HepG2 (cell line): ENCODE measurements around the gene SDK2. TPM values are rescaled to one million over a fixed set of nuclear protein-coding genes. Genes with fewer than 3 reads are reported as not detected.

ENCODE experiments used
- AHR ChIP-seq: IDR thresholded peaks from 2 replicates; pipeline ENCODE4 v1.6.1; 2018; ENCODE audit warnings: missing genetic modification reagents, missing compliant biosample characterization
- ARNT2 ChIP-seq: sonication (generic); formaldehyde crosslinking; IDR thresholded peaks from 2 replicates; pipeline ENCODE4 v1.8.0; 2022; ENCODE audit warnings: mild to moderate bottlenecking, low read depth, missing genetic modification reagents, moderate library complexity
- BORCS8-MEF2B ChIP-seq: sonication (generic); formaldehyde crosslinking; IDR thresholded peaks from 2 replicates; pipeline ENCODE4 v1.8.0; 2022; ENCODE audit warnings: mild to moderate bottlenecking, missing genetic modification reagents
- CHCHD3 ChIP-seq: sonication (generic); formaldehyde crosslinking; IDR thresholded peaks from 2 replicates; pipeline ENCODE4 v1.8.0; 2022; ENCODE audit warnings: mild to moderate bottlenecking, missing genetic modification reagents, moderate library complexity
- KLF16 ChIP-seq, 2 experiments: sonication (generic) in 1 of 2; formaldehyde crosslinking in 1 of 2; IDR thresholded peaks; 2 replicates each; pipeline versions ENCODE4 v1.6.1 to v1.8.0; 2016 to 2023; ENCODE audit warnings: missing genetic modification reagents in 2 of 2, missing compliant biosample characterization in 1 of 2
- MYC ChIP-seq: sonication (generic); formaldehyde crosslinking; IDR thresholded peaks from 2 replicates; pipeline ENCODE4 v1.9.0; 2021; ENCODE audit warnings: missing genetic modification reagents, borderline replicate concordance
- SMC3 ChIP-seq: IDR thresholded peaks from 2 replicates; pipeline ENCODE4 v1.6.1; 2011; ENCODE audit warnings: low read length, improper control_type of control experiment
- STAG1 ChIP-seq: sonication (generic); formaldehyde crosslinking; IDR thresholded peaks from 2 replicates; pipeline ENCODE4 v1.4.0; 2020; ENCODE audit warnings: missing genetic modification reagents
- ZNF333 ChIP-seq: sonication (generic); formaldehyde crosslinking; IDR thresholded peaks from 2 replicates; pipeline ENCODE4 v1.4.0; 2020; ENCODE audit warnings: mild to moderate bottlenecking, missing genetic modification reagents, borderline replicate concordance
- ZNF660 ChIP-seq: sonication (generic); formaldehyde crosslinking; IDR thresholded peaks from 2 replicates; pipeline ENCODE4 v1.5.1; 2020; ENCODE audit warnings: mild to moderate bottlenecking, low read depth, missing genetic modification reagents, borderline replicate concordance
- ZNF670 ChIP-seq: sonication (generic); formaldehyde crosslinking; IDR thresholded peaks from 2 replicates; pipeline ENCODE4 v1.8.0; 2022; ENCODE audit warnings: mild to moderate bottlenecking, missing genetic modification reagents, borderline replicate concordance
- ZNF777 ChIP-seq: sonication (generic); formaldehyde crosslinking; IDR thresholded peaks from 2 replicates; pipeline ENCODE4 v1.4.0; 2020; ENCODE audit warnings: missing genetic modification reagents
- polyA plus RNA-seq, 8 experiments: library from polyadenylated mRNA; depleted of rRNA in 3 of 8; stranded (reverse) in 7 of 8; unstranded in 1 of 8; fragments of >200 nt; fragmentation: Illumina TruSeq in 4 of 8; extraction: Trizol in 4 of 8; gene quantifications; 2 replicates each; pipeline versions ENCODE4 v1.2.1 to v1.2.3, GENCODE V29; 2011 to 2016; ENCODE audit warnings: low read depth in 4 of 8, missing spikeins in 1 of 8, mixed read lengths in 1 of 8; ENCODE audit not compliant: insufficient read depth in 1 of 8
- total RNA-seq, 5 experiments: library from RNA; depleted of rRNA; stranded (reverse); fragments of >200 nt; fragmentation: Illumina TruSeq; extraction: Trizol; gene quantifications; 2 replicates each; pipeline ENCODE4 v1.2.3, GENCODE V29; 2016; ENCODE audit warnings: low read depth in 1 of 5
- TF ChIP-seq, protein P1 (sequence below): IDR thresholded peaks from 2 replicates; pipeline ENCODE4 v1.6.1; 2016; ENCODE audit warnings: low read depth, missing genetic modification reagents, missing compliant biosample characterization
- TF ChIP-seq, protein P2 (sequence below): IDR thresholded peaks from 2 replicates; pipeline ENCODE4 v1.6.1; 2016; ENCODE audit warnings: low read depth, borderline replicate concordance
- TF ChIP-seq, protein P3 (sequence below): sonication (generic); formaldehyde crosslinking; IDR thresholded peaks from 2 replicates; pipeline ENCODE4 v1.5.1; 2020; ENCODE audit warnings: mild to moderate bottlenecking, moderate library complexity, missing genetic modification reagents
- TF ChIP-seq, protein P4 (sequence below): sonication (generic); formaldehyde crosslinking; IDR thresholded peaks from 2 replicates; pipeline ENCODE4 v1.5.0; 2020; ENCODE audit warnings: mild to moderate bottlenecking, missing genetic modification reagents, moderate library complexity
- TF ChIP-seq, protein P5 (sequence below): sonication (generic); formaldehyde crosslinking; IDR thresholded peaks from 2 replicates; pipeline ENCODE4 v1.8.0; 2022; ENCODE audit warnings: missing genetic modification reagents, mild to moderate bottlenecking, moderate library complexity, borderline replicate concordance

The SDK2 gene
- total and polyA plus RNA-seq, 2 of the 13 experiments (the other 11 are each of a cell fraction or from before 2014, with no cell fraction given), result not detected

DNA sequence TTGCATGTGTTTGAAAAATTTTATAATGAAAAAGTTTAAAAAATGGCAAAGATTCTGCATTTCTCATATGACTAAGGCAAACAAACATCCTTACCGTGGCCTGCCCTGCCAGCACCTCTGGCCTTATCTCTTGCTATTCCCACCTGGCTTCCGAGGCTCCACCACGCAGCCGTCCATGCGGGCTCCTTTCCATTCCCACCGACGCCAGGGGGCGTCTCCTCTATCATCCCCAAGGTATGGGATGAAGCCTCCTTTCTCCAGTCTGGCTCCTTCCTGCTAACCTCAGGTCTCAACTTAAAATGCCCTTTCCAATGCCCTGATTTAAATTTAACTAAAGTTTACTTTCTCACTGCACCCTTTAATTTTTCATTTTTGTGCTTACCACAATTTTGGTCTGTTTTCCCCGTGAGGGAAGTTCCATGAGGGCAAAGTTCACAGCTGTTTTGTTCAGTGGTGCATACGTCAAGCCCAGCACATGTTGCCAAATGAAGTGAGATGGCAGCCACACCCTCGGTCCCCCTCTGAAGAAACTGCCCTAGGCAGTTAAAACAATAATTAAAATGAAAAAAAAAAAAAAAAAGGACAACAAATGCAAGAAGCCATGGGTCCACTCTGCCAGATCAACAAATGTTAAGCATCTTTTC is 13.3 kb upstream of the SDK2 start (continued):
- TF ChIP-seq, protein P1, sequence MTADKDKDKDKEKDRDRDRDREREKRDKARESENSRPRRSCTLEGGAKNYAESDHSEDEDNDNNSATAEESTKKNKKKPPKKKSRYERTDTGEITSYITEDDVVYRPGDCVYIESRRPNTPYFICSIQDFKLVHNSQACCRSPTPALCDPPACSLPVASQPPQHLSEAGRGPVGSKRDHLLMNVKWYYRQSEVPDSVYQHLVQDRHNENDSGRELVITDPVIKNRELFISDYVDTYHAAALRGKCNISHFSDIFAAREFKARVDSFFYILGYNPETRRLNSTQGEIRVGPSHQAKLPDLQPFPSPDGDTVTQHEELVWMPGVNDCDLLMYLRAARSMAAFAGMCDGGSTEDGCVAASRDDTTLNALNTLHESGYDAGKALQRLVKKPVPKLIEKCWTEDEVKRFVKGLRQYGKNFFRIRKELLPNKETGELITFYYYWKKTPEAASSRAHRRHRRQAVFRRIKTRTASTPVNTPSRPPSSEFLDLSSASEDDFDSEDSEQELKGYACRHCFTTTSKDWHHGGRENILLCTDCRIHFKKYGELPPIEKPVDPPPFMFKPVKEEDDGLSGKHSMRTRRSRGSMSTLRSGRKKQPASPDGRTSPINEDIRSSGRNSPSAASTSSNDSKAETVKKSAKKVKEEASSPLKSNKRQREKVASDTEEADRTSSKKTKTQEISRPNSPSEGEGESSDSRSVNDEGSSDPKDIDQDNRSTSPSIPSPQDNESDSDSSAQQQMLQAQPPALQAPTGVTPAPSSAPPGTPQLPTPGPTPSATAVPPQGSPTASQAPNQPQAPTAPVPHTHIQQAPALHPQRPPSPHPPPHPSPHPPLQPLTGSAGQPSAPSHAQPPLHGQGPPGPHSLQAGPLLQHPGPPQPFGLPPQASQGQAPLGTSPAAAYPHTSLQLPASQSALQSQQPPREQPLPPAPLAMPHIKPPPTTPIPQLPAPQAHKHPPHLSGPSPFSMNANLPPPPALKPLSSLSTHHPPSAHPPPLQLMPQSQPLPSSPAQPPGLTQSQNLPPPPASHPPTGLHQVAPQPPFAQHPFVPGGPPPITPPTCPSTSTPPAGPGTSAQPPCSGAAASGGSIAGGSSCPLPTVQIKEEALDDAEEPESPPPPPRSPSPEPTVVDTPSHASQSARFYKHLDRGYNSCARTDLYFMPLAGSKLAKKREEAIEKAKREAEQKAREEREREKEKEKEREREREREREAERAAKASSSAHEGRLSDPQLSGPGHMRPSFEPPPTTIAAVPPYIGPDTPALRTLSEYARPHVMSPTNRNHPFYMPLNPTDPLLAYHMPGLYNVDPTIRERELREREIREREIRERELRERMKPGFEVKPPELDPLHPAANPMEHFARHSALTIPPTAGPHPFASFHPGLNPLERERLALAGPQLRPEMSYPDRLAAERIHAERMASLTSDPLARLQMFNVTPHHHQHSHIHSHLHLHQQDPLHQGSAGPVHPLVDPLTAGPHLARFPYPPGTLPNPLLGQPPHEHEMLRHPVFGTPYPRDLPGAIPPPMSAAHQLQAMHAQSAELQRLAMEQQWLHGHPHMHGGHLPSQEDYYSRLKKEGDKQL, result no peak
- TF ChIP-seq, protein P2, sequence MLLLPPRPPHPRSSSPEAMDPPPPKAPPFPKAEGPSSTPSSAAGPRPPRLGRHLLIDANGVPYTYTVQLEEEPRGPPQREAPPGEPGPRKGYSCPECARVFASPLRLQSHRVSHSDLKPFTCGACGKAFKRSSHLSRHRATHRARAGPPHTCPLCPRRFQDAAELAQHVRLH (CRISPR knock-in tag), result peak; percentile 40; the same call in 1 of the 2 replicates
- no peak for TF ChIP-seq CHCHD3 (CRISPR knock-in tag)
- TF ChIP-seq, protein P3, sequence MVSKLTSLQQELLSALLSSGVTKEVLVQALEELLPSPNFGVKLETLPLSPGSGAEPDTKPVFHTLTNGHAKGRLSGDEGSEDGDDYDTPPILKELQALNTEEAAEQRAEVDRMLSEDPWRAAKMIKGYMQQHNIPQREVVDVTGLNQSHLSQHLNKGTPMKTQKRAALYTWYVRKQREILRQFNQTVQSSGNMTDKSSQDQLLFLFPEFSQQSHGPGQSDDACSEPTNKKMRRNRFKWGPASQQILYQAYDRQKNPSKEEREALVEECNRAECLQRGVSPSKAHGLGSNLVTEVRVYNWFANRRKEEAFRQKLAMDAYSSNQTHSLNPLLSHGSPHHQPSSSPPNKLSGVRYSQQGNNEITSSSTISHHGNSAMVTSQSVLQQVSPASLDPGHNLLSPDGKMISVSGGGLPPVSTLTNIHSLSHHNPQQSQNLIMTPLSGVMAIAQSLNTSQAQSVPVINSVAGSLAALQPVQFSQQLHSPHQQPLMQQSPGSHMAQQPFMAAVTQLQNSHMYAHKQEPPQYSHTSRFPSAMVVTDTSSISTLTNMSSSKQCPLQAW, result no peak
- no peak for TF ChIP-seq AHR (CRISPR knock-in tag)
- no peak for TF ChIP-seq ZNF670 (CRISPR knock-in tag)
- TF ChIP-seq ARNT2 (CRISPR knock-in tag), result no peak
- TF ChIP-seq SMC3, result peak; percentile 88
- TF ChIP-seq ZNF660, result no peak
- no peak for TF ChIP-seq ZNF333
- peak; percentile 76 for TF ChIP-seq STAG1 (CRISPR knock-in tag)
- peak in 1 of 2 experiments; percentile 29; a peak in 1 of 4 replicates for TF ChIP-seq KLF16 (CRISPR knock-in tag; IDR thresholded peaks at IDR 0.05)
- 0 out of 2 replicates have a peak, but pooled peaks have one; percentile 37 for TF ChIP-seq ZNF777
- TF ChIP-seq MYC (CRISPR knock-in tag), result peak; percentile 51; the same call in 1 of the 2 replicates
- TF ChIP-seq, protein P4, sequence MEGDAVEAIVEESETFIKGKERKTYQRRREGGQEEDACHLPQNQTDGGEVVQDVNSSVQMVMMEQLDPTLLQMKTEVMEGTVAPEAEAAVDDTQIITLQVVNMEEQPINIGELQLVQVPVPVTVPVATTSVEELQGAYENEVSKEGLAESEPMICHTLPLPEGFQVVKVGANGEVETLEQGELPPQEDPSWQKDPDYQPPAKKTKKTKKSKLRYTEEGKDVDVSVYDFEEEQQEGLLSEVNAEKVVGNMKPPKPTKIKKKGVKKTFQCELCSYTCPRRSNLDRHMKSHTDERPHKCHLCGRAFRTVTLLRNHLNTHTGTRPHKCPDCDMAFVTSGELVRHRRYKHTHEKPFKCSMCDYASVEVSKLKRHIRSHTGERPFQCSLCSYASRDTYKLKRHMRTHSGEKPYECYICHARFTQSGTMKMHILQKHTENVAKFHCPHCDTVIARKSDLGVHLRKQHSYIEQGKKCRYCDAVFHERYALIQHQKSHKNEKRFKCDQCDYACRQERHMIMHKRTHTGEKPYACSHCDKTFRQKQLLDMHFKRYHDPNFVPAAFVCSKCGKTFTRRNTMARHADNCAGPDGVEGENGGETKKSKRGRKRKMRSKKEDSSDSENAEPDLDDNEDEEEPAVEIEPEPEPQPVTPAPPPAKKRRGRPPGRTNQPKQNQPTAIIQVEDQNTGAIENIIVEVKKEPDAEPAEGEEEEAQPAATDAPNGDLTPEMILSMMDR (CRISPR knock-in tag), result peak; percentile 79
- TF ChIP-seq BORCS8-MEF2B (CRISPR knock-in tag), result 0 out of 2 replicates have a peak, but pooled peaks have one; percentile 17
- TF ChIP-seq, protein P5, sequence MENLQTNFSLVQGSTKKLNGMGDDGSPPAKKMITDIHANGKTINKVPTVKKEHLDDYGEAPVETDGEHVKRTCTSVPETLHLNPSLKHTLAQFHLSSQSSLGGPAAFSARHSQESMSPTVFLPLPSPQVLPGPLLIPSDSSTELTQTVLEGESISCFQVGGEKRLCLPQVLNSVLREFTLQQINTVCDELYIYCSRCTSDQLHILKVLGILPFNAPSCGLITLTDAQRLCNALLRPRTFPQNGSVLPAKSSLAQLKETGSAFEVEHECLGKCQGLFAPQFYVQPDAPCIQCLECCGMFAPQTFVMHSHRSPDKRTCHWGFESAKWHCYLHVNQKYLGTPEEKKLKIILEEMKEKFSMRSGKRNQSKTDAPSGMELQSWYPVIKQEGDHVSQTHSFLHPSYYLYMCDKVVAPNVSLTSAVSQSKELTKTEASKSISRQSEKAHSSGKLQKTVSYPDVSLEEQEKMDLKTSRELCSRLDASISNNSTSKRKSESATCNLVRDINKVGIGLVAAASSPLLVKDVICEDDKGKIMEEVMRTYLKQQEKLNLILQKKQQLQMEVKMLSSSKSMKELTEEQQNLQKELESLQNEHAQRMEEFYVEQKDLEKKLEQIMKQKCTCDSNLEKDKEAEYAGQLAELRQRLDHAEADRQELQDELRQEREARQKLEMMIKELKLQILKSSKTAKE, result no peak
